HepG2 (cell line): ENCODE data around the gene RIN3. TPM values are rescaled to one million over a fixed set of nuclear protein-coding genes. Genes with fewer than 3 reads are reported as not detected.

Source experiments
- HMGA1 ChIP-seq: sonication (generic); formaldehyde crosslinking; conservative IDR thresholded peaks from 2 replicates; pipeline ENCODE4 v1.4.0; 2020; ENCODE audit warnings: missing genetic modification reagents
- IRX3 ChIP-seq: sonication (generic); formaldehyde crosslinking; IDR thresholded peaks from 2 replicates; pipeline ENCODE4 v1.8.1; 2023; ENCODE audit warnings: mild to moderate bottlenecking, low read depth, missing genetic modification reagents, borderline replicate concordance
- LCORL ChIP-seq, 2 experiments: fragments of 450-650 bp in 1 of 2; sonication (generic) in 1 of 2; formaldehyde crosslinking in 1 of 2; IDR thresholded peaks; 2 replicates each; pipeline versions ENCODE4 v1.5.0 to v1.6.1; 2017 to 2020; ENCODE audit warnings: antibody characterized with exemption in 1 of 2, missing genetic modification reagents in 1 of 2
- MEIS2 ChIP-seq: sonication (generic); formaldehyde crosslinking; IDR thresholded peaks from 2 replicates; pipeline ENCODE4 v1.9.0; 2021; ENCODE audit warnings: mild to moderate bottlenecking, missing genetic modification reagents
- PAF1 ChIP-seq: IDR thresholded peaks from 2 replicates; pipeline ENCODE4 v1.6.1; 2016; ENCODE audit warnings: missing genetic modification reagents, missing compliant biosample characterization
- POGZ ChIP-seq: sonication (generic); formaldehyde crosslinking; IDR thresholded peaks from 2 replicates; pipeline ENCODE4 v1.4.0; 2020; ENCODE audit warnings: mild to moderate bottlenecking, missing genetic modification reagents
- ZBTB1 ChIP-seq: sonication (generic); formaldehyde crosslinking; IDR thresholded peaks from 2 replicates; pipeline ENCODE4 v1.4.0; 2020; ENCODE audit warnings: missing genetic modification reagents, borderline replicate concordance
- ZNF329 ChIP-seq: sonication (generic); formaldehyde crosslinking; IDR thresholded peaks from 2 replicates; pipeline ENCODE4 v1.9.0; 2021; ENCODE audit warnings: low read depth, mild to moderate bottlenecking, missing genetic modification reagents
- polyA plus RNA-seq, 8 experiments: library from polyadenylated mRNA; depleted of rRNA in 3 of 8; stranded (reverse) in 7 of 8; unstranded in 1 of 8; fragments of >200 nt; fragmentation: Illumina TruSeq in 4 of 8; extraction: Trizol in 4 of 8; gene quantifications; 2 replicates each; pipeline versions ENCODE4 v1.2.1 to v1.2.3, GENCODE V29; 2011 to 2016; ENCODE audit warnings: low read depth in 4 of 8, missing spikeins in 1 of 8, mixed read lengths in 1 of 8; ENCODE audit not compliant: insufficient read depth in 1 of 8
- total RNA-seq, 5 experiments: library from RNA; depleted of rRNA; stranded (reverse); fragments of >200 nt; fragmentation: Illumina TruSeq; extraction: Trizol; gene quantifications; 2 replicates each; pipeline ENCODE4 v1.2.3, GENCODE V29; 2016; ENCODE audit warnings: low read depth in 1 of 5
- TF ChIP-seq, protein P1 (sequence below): sonication (generic); formaldehyde crosslinking; IDR thresholded peaks from 2 replicates; pipeline ENCODE4 v1.4.0; 2020; ENCODE audit warnings: missing genetic modification reagents
- TF ChIP-seq, protein P2 (sequence below): sonication (generic); formaldehyde crosslinking; IDR thresholded peaks from 2 replicates; pipeline ENCODE4 v1.8.0; 2022; ENCODE audit warnings: missing genetic modification reagents, mild to moderate bottlenecking, moderate library complexity, borderline replicate concordance
- TF ChIP-seq, protein P3 (sequence below): sonication (generic); formaldehyde crosslinking; IDR thresholded peaks from 2 replicates; pipeline ENCODE4 v1.5.1; 2020; ENCODE audit warnings: missing genetic modification reagents, mild to moderate bottlenecking, borderline replicate concordance
- TF ChIP-seq, protein P4 (sequence below): sonication (generic); formaldehyde crosslinking; conservative IDR thresholded peaks from 2 replicates; pipeline ENCODE4 v1.8.1; 2023; ENCODE audit warnings: missing genetic modification reagents

RIN3 gene
- total and polyA plus RNA-seq, 2 of the 13 experiments (the other 11 are each of a cell fraction or from before 2014, with no cell fraction given): 2.3 to 3.6 TPM

DNA sequence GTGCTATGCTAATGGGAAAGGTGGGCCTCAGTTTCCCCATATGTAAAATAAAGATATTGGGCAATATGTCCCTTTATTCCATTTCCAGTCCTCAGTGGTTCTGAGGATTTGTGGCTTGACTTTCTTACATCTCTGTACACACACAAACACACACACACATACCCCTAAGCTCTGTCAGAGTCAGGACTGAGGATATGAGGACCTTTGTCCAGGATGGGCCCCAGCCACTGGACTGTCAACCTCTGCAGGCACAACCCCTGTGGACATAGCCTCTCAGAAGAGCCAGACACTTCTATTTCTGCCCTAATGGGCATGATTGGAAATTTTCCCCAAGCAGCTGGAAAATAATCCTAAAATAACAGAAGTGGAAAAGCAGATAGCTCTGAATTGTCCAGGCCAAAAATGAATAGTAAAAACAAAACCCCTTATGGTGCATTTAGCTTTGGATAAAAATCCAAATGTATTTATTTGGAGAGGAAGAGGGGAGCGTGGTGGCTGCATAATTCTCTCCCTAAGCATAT, 50.2 kb downstream of the RIN3 start (continued):
- TF ChIP-seq, protein P1, sequence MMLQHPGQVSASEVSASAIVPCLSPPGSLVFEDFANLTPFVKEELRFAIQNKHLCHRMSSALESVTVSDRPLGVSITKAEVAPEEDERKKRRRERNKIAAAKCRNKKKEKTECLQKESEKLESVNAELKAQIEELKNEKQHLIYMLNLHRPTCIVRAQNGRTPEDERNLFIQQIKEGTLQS (CRISPR knock-in tag): no peak
- TF ChIP-seq POGZ (no peak), HMGA1 (CRISPR knock-in tag) (no peak), PAF1 (CRISPR knock-in tag) (no peak), MEIS2 (CRISPR knock-in tag) (no peak), IRX3 (CRISPR knock-in tag) (no peak), ZNF329 (CRISPR knock-in tag) (no peak), ZBTB1 (CRISPR knock-in tag) (no peak), LCORL (IDR thresholded peaks at IDR 0.05) (no peak), LCORL (CRISPR knock-in tag; IDR thresholded peaks at IDR 0.05) (no peak)
- TF ChIP-seq, protein P2, sequence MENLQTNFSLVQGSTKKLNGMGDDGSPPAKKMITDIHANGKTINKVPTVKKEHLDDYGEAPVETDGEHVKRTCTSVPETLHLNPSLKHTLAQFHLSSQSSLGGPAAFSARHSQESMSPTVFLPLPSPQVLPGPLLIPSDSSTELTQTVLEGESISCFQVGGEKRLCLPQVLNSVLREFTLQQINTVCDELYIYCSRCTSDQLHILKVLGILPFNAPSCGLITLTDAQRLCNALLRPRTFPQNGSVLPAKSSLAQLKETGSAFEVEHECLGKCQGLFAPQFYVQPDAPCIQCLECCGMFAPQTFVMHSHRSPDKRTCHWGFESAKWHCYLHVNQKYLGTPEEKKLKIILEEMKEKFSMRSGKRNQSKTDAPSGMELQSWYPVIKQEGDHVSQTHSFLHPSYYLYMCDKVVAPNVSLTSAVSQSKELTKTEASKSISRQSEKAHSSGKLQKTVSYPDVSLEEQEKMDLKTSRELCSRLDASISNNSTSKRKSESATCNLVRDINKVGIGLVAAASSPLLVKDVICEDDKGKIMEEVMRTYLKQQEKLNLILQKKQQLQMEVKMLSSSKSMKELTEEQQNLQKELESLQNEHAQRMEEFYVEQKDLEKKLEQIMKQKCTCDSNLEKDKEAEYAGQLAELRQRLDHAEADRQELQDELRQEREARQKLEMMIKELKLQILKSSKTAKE (CRISPR knock-in tag): no peak
- TF ChIP-seq, protein P3, sequence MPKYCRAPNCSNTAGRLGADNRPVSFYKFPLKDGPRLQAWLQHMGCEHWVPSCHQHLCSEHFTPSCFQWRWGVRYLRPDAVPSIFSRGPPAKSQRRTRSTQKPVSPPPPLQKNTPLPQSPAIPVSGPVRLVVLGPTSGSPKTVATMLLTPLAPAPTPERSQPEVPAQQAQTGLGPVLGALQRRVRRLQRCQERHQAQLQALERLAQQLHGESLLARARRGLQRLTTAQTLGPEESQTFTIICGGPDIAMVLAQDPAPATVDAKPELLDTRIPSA (CRISPR knock-in tag): no peak
- TF ChIP-seq, protein P4, sequence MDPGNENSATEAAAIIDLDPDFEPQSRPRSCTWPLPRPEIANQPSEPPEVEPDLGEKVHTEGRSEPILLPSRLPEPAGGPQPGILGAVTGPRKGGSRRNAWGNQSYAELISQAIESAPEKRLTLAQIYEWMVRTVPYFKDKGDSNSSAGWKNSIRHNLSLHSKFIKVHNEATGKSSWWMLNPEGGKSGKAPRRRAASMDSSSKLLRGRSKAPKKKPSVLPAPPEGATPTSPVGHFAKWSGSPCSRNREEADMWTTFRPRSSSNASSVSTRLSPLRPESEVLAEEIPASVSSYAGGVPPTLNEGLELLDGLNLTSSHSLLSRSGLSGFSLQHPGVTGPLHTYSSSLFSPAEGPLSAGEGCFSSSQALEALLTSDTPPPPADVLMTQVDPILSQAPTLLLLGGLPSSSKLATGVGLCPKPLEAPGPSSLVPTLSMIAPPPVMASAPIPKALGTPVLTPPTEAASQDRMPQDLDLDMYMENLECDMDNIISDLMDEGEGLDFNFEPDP: no peak
